Right atrium auricular region (tissue), 2 donors: ENCODE data around the gene ITGA3. TPM values are rescaled to one million over a fixed set of nuclear protein-coding genes. Genes with fewer than 3 reads are reported as not detected.

ENCODE experiments used
- DNase-seq: peaks from one replicate; pipeline ENCODE4 v3.0.0-alpha.2; 2019; ENCODE audit warnings: low spot score
- H3K27ac ChIP-seq, 2 donors: fragments of 200-600 bp; sonication (generic); 1 replicate in 1 of 2; 2 replicates in 1 of 2; pipeline ENCODE4 v1.5.1; 2016 to 2019
- H3K27me3 ChIP-seq, 2 donors: fragments of 200-600 bp; sonication (generic); one replicate each; pipeline versions ENCODE4 v1.5.1 to v1.6.0; 2017 to 2019
- H3K36me3 ChIP-seq: fragments of 200-600 bp; sonication (generic); one replicate; pipeline ENCODE4 v1.5.1; 2016
- H3K4me1 ChIP-seq, 2 donors: fragments of 200-600 bp; sonication (generic); one replicate each; pipeline versions ENCODE4 v1.5.1 to v1.6.0; 2017 to 2019
- H3K4me3 ChIP-seq, 2 donors: fragments of 200-600 bp; sonication (generic); 1 replicate in 1 of 2; 2 replicates in 1 of 2; pipeline ENCODE4 v1.5.1; 2017 to 2019; ENCODE audit warnings: mild to moderate bottlenecking in 1 of 2, moderate library complexity in 1 of 2
- H3K9me3 ChIP-seq, 2 donors: fragments of 200-600 bp; sonication (generic); one replicate each; pipeline ENCODE4 v1.5.1; 2019
- total RNA-seq, 2 donors: library from RNA; depleted of rRNA; stranded (reverse); fragments of >200 nt; gene quantifications; one replicate each; pipeline ENCODE4 v1.1.0, GENCODE V29; 2016
- TF ChIP-seq, protein P1 (sequence below), 2 donors: fragments of 200-600 bp; sonication (generic); IDR thresholded peaks; one replicate each; pipeline ENCODE4 v1.5.1; 2019; ENCODE audit warnings: antibody characterized with exemption in 2 of 2

Gene ITGA3
- total RNA-seq, 2 donors from 2014 or later = 29.5 to 61.8 TPM

GRCh38 chr17:50079334-50080095 is 23.6 kb downstream of the ITGA3 start:
- H3K4me3 ChIP-seq = no peak overlapping the region
- H3K4me1 ChIP-seq = peaks cover 0 to 10% of the 10 kb centered on the region in 2 donors
- TF ChIP-seq, protein P1, sequence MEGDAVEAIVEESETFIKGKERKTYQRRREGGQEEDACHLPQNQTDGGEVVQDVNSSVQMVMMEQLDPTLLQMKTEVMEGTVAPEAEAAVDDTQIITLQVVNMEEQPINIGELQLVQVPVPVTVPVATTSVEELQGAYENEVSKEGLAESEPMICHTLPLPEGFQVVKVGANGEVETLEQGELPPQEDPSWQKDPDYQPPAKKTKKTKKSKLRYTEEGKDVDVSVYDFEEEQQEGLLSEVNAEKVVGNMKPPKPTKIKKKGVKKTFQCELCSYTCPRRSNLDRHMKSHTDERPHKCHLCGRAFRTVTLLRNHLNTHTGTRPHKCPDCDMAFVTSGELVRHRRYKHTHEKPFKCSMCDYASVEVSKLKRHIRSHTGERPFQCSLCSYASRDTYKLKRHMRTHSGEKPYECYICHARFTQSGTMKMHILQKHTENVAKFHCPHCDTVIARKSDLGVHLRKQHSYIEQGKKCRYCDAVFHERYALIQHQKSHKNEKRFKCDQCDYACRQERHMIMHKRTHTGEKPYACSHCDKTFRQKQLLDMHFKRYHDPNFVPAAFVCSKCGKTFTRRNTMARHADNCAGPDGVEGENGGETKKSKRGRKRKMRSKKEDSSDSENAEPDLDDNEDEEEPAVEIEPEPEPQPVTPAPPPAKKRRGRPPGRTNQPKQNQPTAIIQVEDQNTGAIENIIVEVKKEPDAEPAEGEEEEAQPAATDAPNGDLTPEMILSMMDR (IDR thresholded peaks at IDR 0.05) = peak; percentile 13 to 47
- no peak overlapping the region for H3K27ac ChIP-seq
- no peak for DNase-seq
- no peaks in the 10 kb centered on the region for H3K9me3 ChIP-seq
- H3K36me3 ChIP-seq = peaks cover 59% of the 10 kb centered on the region
- H3K27me3 ChIP-seq = no peaks in the 10 kb centered on the region

- Histone ChIP-seq H3K27ac (no peak overlapping the region), H3K9me3 (no peaks in the 10 kb centered on the region), H3K27me3 (no peaks in the 10 kb centered on the region), H3K36me3 (peaks cover 56% of the 10 kb centered on the region), H3K4me1 (peaks cover 0 to 10% of the 10 kb centered on the region in 2 donors), H3K4me3 (no peak overlapping the region)
- no peak for DNase-seq
- TF ChIP-seq, protein P1 (IDR thresholded peaks at IDR 0.05) = no peak
Observed at GRCh38 chr17:50080096-50080480, 24.2 kb downstream of the ITGA3 start.

DNA sequence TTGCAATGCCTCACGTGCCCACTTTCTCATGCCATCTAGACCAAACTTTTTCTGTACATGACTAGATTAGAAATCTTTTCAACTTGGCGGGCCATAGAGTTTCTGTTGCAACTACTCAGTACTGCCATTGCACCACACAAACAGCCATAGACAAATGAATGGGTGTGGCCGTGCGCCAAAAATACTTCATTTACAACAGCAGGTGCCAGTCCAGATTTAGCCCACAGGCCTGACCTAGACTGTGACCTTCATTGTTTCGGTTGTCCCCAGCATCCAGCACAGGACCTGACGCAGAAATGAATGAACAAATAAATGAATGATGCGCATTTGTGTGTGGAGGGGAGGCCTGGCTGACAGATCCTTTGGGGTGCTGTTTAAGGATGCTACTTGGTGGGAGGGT is 24.9 kb downstream of the ITGA3 start:
- Histone ChIP-seq H3K27me3 (no peaks in the 10 kb centered on the region), H3K9me3 (no peaks in the 10 kb centered on the region), H3K36me3 (peaks cover 49% of the 10 kb centered on the region), H3K4me3 (no peak overlapping the region), H3K4me1 (peaks cover 0 to 10% of the 10 kb centered on the region in 2 donors), H3K27ac (no peak overlapping the region)
- TF ChIP-seq, protein P1 (IDR thresholded peaks at IDR 0.05) = no peak
- DNase-seq = no peak

DNA sequence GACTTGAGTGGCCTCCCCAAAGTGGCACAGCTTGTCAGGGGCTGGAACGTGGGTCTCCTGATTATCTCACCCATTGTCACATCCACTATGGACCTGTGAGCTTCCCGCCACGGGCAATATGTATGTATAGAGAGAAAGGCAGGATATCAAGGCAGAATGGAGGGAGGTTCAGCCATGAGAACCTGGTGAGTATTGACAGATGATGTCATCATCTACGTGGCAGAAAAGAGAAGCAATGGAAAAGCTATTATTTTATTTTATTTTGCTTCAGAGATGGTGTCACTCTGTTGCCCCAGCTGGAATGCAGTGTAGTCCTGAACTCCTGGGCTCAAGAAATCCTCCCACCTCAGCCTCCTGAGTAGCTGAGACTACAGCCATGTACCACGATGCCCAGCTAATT is 25.8 kb downstream of the ITGA3 start:
- DNase-seq = no peak
- Histone ChIP-seq H3K36me3 (peaks cover 41% of the 10 kb centered on the region), H3K4me1 (peaks cover 0 to 10% of the 10 kb centered on the region in 2 donors), H3K27ac (no peak overlapping the region), H3K4me3 (no peak overlapping the region), H3K9me3 (no peaks in the 10 kb centered on the region), H3K27me3 (no peaks in the 10 kb centered on the region)
- TF ChIP-seq, protein P1 (IDR thresholded peaks at IDR 0.05) = no peak

DNA sequence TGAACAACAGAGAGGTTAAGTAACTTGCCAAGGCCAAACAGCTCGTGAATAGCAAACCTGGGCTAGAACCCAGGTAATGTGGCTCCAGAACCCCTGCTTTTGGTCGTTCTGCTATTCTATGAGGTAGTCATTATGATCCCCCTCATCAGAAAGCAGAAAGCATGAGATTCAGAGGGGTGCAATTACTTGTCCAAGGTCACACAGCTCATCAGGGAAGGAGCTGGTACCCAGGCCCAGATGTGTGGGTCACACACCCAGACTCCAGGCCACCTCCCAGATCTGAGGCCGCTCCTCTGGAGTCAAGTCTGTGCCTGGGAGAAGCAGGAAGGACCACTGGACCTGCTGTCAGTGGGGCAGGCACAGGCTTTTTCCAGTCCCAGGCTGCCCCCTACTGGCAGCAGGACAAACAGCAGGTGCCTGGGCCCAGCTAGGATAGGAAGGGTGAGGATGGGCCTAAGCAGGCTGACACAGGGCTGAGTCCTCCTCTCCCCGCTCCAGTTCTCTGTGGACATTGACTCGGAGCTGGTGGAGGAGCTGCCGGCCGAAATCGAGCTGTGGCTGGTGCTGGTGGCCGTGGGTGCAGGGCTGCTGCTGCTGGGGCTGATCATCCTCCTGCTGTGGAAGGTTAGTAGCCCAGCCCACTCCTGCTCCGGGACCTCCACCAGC is 31.5 kb downstream of the ITGA3 start:
- peak; percentile 75 for DNase-seq
- Histone ChIP-seq H3K4me1 (no peaks in the 10 kb centered on the region), H3K36me3 (peaks cover 18% of the 10 kb centered on the region), H3K27me3 (no peaks in the 10 kb centered on the region), H3K4me3 (no peak overlapping the region), H3K27ac (no peak overlapping the region), H3K9me3 (no peaks in the 10 kb centered on the region)
- TF ChIP-seq, protein P1 (IDR thresholded peaks at IDR 0.05) = peak; percentile 98
